Skeletal muscle cell (primary cell): ENCODE data around the gene CTSS.
"Not testable (repeated sequence)": the region's sequence is repeated elsewhere in the genome, so short reads cannot be mapped to it uniquely, and the experiment has no call there.

Experiments used
- DNase-seq: peaks from one replicate; pipeline ENCODE4 v3.0.0-alpha.2; 2010; ENCODE audit warnings: low read depth
- H3K4me3 ChIP-seq: 2 replicates; pipeline ENCODE4 v1.5.1; 2011; ENCODE audit warnings: low read depth, mild to moderate bottlenecking, control low read depth, low read length, moderate library complexity

The CTSS gene

DNA sequence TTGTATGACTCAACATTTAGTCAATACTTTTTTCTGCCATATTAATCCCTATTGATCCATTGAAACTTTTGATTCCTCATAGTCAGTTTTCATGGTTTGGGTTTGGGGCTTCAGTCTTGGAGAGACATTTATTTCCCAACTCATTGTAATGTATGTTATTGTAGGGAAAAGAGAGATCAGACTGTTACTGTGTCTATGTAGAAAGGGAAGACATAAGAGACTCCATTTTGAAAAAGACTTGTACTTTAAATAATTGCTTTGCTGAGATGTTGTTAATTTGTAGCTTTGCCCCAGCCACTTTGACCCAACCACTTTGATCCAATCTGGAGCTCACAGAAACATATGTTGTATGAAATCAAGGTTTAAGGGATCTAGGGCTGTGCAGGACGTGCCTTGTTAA is 56.5 kb downstream of the CTSS start:
- H3K4me3 ChIP-seq, DNase-seq: not testable (repeated sequence)

DNA sequence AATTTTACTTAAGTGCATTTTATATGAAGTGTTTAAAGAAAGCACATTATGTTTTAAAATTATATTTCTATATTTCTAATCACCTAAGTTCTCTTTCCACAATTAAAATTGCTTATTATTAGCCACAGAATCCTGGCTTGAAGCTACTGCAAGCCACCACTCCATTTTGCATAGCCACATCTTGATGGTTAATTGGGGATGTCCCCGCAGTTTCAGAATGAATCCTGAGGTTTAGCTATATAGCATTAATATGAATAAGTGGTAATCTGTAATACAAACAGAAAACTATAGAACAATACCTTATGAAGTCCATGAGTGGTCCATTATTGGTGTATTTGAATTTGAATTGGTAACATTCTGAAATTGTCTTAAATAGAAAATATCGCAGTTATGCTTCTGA is 57.0 kb downstream of the CTSS start:
- no peak for DNase-seq
- no peak overlapping the region for H3K4me3 ChIP-seq

DNA sequence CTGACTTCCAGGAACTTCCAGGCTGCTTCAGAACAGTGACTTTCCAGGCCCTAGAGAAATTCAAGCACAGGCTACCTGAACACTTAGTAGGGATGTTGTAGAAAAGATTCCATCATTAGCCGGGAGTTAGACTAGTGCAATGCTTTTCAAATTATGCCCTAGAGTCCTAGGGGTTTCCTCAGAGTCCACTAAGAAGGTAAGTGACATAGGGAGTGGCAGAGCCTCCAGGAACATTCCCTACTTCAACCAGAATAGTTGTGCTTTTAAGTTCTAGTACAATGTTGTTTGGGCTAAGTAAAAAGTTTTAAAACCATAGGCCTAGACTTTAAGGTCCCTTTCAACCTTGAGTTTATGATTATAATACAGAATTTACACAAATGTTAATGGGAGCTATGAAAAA is 59.5 kb downstream of the CTSS start:
- DNase-seq, result no peak
- H3K4me3 ChIP-seq, result no peak overlapping the region

DNA sequence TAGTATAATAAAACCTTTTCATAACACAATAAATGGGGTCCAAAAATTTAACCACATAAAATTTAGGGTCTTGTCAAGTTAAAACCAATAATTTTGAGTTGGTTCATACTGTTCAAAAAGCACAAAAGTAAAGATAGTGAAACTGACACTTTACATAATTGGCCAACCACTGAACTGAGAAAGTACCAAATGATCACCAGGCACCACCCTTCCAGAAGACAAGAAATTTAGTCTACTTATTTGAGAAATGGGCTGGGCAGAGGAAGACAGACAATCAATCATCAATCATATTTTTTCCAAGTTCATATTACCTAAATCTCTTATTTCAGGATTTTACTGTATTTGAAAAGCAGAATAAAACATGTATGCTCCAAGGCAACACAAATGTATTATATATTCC is 62.2 kb downstream of the CTSS start:
- no peak for DNase-seq

DNA sequence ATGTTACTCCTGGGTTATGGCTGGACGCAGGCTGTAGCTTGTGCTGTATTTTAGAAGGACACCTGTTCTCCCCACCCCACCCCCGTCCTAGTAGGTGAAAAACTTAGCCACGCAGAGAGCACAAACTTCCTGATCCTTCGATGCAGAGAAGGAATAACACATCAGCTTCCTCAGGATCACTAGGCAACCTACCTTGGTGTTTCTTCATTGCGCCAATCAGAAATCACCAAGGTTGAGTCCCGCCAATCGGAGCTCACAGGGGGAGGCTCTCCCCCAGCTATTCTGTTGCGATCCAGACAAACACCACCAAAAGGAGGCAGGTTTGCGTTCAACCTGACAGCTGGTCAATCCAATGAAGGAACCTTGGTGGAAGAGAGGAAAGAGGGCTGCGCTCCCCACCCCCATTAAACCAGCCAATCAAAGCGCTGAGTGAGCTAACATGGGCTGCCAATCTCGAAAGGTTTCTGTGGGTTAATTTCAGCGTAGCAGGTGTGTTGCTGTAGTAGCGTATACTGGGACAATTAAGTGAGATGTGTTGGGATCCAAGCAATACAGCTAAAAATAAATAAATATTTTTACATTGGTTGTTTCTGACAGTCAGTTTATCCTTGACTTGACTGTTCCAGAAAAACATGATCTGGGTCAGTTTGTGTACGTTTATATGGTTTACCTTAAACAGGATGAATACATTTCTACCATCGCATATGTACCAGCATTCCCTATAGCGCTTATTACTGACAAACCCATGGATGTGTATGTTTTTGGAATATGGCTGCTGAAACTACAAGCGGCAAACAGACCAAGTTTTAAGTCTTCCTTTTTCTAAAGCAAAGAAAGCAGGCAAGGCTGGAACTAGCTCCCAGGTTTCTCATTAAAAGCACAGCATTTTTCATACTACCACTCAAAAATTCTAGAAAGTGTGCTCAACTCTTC is 68.3 kb downstream of the CTSS start, which contains the start of gene GOLPH3L:
GOLPH3L (minus strand) TSS at position 160 of the 933 bp plus-strand sequence. CDS start 2,316 bp downstream, outside the sequence.
- DNase-seq, result peak; percentile 95
- peak within 1 kb of the TSS; percentile 81 for H3K4me3 ChIP-seq

More for the DNA sequence above, 62.2 kb downstream of the CTSS start:
- H3K4me3 ChIP-seq, result no peak overlapping the region

DNA sequence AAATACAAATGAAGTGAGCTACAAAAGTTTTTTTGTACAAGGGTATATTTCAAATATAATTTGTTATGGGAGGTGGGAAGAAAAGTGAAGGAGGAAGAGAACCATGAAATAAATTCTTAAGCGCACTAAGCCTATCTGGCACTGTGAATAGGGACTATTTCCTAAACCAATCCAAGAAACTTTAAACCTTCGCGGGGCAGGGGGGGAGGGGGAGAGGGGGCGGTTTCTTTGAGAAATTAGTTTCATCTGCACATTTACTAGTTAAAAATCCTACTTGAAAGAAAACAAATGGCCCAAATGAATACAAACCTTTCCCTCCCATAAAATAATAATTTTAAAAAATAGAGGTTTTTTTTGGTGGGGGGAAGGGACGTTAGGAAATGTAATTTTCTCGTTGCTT is 69.0 kb downstream of the CTSS start:
- DNase-seq, result no peak
- H3K4me3 ChIP-seq, result peak overlapping the region; percentile 81

DNA sequence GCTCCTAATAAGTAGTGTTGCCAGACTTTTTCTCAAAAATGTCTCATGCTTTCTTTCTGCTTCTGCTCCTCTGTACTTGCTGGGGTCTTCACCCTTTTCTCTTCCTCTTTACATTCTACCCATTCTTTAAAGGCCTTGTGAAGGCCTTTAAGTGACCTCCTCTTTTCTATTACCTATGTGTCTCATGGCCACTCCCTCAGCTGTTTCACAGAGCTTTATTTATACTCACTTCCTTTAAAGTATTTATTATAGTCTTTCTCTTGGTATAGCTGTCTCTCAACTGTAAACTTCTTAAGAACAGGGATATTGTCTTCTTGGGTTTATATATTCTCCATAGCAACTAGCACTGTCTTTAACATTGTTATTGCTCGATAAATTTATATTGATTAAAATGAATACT is 69.4 kb downstream of the CTSS start:
- DNase-seq, result no peak
- peak overlapping the region; percentile 81 for H3K4me3 ChIP-seq

DNA sequence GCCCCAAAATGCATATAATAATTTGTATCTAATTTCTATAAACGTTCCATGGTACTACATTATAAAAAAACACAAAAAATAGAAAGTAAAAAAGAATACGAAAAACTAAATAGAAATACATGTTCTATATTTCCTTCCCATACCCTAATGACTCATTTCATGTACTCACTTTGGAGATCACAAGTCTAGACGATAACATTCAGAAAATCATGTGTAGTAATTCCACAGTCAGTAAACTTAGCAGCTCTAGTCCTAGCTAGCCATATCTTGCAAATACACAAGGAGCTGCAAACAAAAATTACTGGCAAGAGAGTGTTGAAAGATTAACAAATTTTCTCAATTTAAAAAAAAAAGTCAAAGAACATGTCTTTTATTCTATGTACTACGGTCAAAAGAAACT is 70.0 kb downstream of the CTSS start:
- DNase-seq, result no peak
- H3K4me3 ChIP-seq, result no peak overlapping the region

DNA sequence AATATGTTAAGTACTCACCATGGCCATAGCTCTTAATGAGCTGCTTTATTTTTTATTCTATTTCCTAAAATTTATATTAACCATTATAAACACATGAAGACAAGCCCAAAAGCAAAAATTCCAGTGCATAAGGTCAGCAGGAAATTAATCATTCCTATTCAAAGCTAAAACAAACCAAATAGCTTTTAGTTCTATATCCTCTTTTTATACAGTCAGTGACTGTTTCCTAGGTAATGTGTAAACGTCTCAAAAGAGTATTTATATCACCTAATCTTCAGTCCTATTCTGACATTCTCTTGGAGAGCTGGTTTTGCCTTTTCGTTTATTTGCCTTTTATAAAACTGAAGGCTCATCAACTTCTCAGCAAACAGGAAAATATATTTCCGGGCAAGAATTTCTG is 72.9 kb downstream of the CTSS start:
- DNase-seq, result no peak
- H3K4me3 ChIP-seq, result no peak overlapping the region

DNA sequence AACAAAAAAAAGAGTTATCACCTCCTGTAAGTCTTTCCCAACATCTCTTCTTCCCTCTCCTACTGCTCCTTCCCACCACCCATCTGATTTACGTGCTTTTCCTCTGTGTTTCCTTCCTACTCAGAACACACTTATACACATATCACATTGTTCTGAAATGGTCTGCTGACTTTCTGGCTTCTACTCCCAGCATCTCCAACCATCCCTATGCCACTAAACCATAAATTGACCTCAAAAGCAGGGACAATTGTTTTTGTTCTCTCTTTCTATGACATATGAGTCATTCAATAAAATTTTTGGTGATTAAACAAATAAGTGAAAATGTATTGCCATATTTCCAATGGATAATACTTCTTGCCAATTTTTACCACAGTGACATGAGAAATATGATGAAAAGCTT is 76.8 kb downstream of the CTSS start:
- H3K4me3 ChIP-seq, result no peak overlapping the region
- DNase-seq, result no peak

DNA sequence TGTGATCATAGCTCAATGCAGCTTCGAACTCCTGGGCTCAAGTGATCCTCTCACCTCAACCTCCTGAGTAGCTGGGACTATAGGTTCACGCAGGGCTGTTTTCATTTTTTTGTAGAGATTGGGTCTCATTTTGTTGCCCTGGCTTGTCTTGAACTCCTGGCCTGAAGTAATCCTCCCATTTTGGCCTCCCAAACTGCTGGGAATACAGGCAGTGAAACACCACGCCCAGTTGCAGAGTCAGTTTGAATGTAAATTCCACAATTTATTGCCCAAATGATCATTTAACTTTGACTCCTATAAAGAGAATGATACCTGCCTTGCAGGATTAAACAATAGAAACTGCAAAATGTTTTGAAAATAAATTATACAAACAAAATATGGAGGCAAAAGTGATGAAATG is 79.3 kb downstream of the CTSS start:
- H3K4me3 ChIP-seq, result no peak overlapping the region
- DNase-seq, result no peak

DNA sequence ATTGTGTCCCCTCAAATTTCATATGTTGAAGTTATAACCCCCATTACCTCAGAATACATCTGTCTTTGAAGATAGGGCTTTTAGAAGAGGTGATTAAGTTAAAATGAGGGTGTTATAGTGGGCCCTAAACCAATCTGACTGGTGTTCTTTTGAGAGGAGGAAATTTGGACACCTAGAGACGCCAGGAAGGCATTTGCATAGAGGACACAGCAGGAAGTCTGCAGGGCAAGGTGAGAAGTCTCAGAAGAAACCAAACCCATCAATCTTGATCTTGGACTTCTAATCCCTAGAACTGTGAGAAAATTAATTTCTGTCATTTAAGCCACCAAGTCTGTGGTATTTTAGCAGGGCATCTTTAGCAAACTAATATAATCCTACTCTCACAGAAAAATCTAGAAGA is 81.7 kb downstream of the CTSS start:
- no peak overlapping the region for H3K4me3 ChIP-seq
- DNase-seq, result no peak
